Thymus (tissue), 11 donors: ENCODE measurements around the gene ENG. TPM values are rescaled to one million over a fixed set of nuclear protein-coding genes. Genes with fewer than 3 reads are reported as not detected.

Source experiments
- DNase-seq, 9 donors: peaks; one replicate each; pipeline ENCODE4 v3.0.0-alpha.2; 2013; ENCODE audit warnings: low spot score in 9 of 9, low read depth in 6 of 9, missing footprints in 1 of 9
- H3K27ac ChIP-seq, 2 donors: one replicate each; pipeline ENCODE4 v1.5.1; 2013; ENCODE audit warnings: control low read depth in 1 of 2, low read depth in 1 of 2, low read length in 1 of 2, mild to moderate bottlenecking in 1 of 2, moderate library complexity in 1 of 2
- H3K27me3 ChIP-seq, 2 donors: one replicate each; pipeline ENCODE4 v1.5.1; 2013; ENCODE audit warnings: low read length in 1 of 2; ENCODE audit not compliant: control insufficient read depth in 2 of 2, insufficient read depth in 1 of 2
- H3K36me3 ChIP-seq, 2 donors: one replicate each; pipeline ENCODE4 v1.5.1; 2013; ENCODE audit warnings: low read length in 1 of 2, mild to moderate bottlenecking in 1 of 2, moderate library complexity in 1 of 2; ENCODE audit not compliant: control insufficient read depth in 2 of 2, insufficient read depth in 2 of 2
- H3K4me1 ChIP-seq, 2 donors: one replicate each; pipeline ENCODE4 v1.5.1; 2013; ENCODE audit warnings: low read length in 2 of 2; ENCODE audit not compliant: control insufficient read depth in 2 of 2, insufficient read depth in 2 of 2
- H3K4me3 ChIP-seq, 2 donors: one replicate each; pipeline ENCODE4 v1.5.1; 2013; ENCODE audit warnings: low read length in 2 of 2, control low read depth in 1 of 2, mild to moderate bottlenecking in 1 of 2
- H3K9me3 ChIP-seq, 2 donors: one replicate each; pipeline ENCODE4 v1.5.1; 2013; ENCODE audit warnings: low read length in 1 of 2, mild to moderate bottlenecking in 1 of 2; ENCODE audit not compliant: control insufficient read depth in 2 of 2, insufficient read depth in 1 of 2
- WGBS: extraction: QIAGEN DNeasy Blood & Tissue Kit; methylation state at CpG from one replicate; pipeline ENCODE4 v1.1.7; 2013; 5-methylcytosine and 5-hydroxymethylcytosine counted together
- polyA plus RNA-seq: library from polyadenylated mRNA; stranded (reverse); fragments of 200-250 nt; gene quantifications from one replicate; pipeline ENCODE4 v1.2.3, GENCODE V29; 2013
- total RNA-seq: library from RNA; stranded (reverse); fragments of 120-200 nt; gene quantifications from one replicate; pipeline ENCODE4 v1.2.4, GENCODE V29; 2013
- donor health status: healthy.

Gene ENG
- total and polyA plus RNA-seq, 2 donors = 1.7 to 48.2 TPM

DNA sequence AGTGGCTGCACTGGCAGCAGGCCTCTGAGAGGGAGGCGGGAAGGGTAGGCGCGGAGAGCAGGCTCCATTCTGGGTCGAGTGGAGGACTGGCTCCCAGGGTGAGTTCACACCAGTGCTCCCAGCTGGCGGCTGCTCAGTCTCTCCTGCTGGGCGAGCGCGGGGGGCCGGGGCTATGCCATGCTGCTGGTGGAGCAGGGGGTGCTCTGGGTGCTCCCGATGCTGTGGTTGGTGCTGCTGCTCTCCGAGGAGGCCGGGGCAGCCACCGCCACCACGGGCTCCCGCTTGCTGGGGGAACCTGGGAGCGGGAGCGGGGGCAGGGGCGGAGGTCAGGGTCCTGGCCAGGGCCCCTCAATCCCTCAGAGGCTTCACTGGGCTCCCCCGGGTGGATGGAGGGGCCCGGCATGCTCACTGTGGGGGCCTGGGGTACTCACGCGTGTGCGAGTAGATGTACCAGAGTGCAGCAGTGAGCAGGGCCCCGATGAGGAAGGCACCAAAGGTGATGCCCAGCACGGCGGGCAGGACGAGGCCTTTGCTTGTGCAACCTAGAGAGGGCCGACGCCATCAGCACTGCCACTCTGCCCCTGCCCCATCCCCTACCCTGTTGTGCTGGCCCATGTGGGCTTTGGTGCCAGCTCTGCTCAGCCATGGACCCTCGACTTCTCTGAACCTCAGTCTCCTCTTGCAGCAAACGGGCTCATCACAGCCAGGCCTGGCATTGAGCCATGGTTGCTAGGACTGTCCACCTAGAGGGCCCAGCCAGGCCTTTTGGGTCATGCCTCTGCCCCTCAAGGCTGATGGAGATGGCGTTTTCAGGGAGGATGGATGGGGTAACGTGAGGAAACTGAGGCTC is 38.7 kb downstream of the ENG start:
- 96% methylated on average over 33 of the region's 33 CpGs for WGBS
- H3K4me3 ChIP-seq = no peak overlapping the region
- H3K36me3 ChIP-seq = peaks cover 73 to 77% of the 10 kb centered on the region in 2 donors
- no peaks in the 10 kb centered on the region for H3K4me1 ChIP-seq
- H3K9me3 ChIP-seq = peaks cover 0 to 4% of the 10 kb centered on the region in 2 donors
- no peak overlapping the region for H3K27ac ChIP-seq
- no peaks in the 10 kb centered on the region for H3K27me3 ChIP-seq
- no peak for DNase-seq

DNA sequence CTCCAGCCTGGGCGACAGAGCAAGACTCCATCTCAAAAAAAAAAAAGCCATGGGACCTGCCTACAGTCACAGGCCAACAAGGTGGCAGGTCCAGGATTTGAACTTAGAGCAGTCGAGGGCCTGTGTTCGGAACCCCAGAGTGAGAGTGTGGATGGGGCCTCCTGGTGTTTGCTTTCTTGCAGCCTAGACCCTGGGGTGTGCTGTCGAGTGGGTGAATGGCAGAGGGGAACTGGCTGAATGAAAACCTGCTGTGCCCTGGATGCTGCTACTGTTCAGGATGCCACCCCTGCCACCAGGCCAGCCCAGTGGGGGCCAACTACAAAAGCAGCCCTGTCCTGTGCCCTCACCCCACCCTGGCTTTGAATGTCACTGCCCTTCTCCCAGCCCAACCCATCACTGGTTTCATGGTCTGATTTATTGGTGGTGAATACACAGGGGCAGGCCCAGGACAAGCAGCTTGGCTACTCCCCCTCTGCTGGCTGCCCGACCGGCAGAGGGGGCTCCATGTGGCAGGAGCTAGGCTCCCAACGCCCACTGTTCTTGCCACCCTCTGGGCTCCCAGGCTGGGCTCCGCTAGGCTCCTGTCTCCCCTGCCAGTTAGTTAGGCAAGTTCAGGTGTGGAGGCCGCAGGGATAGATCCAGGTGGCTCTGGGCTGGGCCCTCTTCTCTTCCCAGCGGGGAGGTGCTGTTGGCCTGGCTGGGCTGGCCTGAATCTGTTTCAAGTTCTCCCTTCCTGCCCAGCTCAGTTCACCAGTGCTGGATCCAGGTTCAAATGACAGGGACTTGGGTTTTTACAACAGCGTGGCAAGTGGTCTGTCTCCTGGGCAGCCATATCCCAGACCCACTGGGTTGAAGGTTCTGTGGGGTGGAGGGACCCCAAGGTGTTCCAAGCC is 39.6 kb downstream of the ENG start:
- Histone ChIP-seq H3K4me1 (no peaks in the 10 kb centered on the region), H3K27me3 (no peaks in the 10 kb centered on the region), H3K9me3 (peaks cover 0 to 4% of the 10 kb centered on the region in 2 donors), H3K4me3 (no peak overlapping the region), H3K27ac (no peak overlapping the region), H3K36me3 (peaks cover 81 to 85% of the 10 kb centered on the region in 2 donors)
- WGBS = 98% methylated on average over 11 of the region's 11 CpGs
- DNase-seq = no peak

DNA sequence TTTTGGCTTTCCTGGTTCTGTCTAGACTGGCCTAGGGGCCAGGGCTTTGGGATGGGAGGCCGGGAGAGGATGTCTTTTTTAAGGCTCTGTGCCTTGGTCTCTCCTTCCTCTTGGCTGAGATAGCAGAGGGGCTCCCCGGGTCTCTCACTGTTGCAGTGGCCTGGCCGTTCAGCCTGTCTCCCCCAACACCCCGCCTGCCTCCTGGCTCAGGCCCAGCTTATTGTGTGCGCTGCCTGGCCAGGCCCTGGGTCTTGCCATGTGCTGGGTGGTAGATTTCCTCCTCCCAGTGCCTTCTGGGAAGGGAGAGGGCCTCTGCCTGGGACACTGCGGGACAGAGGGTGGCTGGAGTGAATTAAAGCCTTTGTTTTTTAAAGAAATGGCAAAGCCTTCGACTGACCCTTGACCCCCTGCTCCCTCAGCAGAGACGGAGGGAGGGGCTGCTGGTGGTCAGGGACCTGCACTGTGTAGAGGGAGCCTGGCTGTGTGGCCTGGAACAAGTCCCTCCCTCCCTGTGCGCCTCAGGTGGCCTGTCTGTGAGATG is 40.7 kb downstream of the ENG start:
- WGBS = 98% methylated on average over 9 of the region's 9 CpGs
- Histone ChIP-seq H3K27ac (no peak overlapping the region), H3K27me3 (no peaks in the 10 kb centered on the region), H3K36me3 (peaks cover 79 to 85% of the 10 kb centered on the region in 2 donors), H3K9me3 (peaks cover 0 to 4% of the 10 kb centered on the region in 2 donors), H3K4me3 (no peak overlapping the region), H3K4me1 (peaks cover 0 to 4% of the 10 kb centered on the region in 2 donors)
- DNase-seq = no peak

DNA sequence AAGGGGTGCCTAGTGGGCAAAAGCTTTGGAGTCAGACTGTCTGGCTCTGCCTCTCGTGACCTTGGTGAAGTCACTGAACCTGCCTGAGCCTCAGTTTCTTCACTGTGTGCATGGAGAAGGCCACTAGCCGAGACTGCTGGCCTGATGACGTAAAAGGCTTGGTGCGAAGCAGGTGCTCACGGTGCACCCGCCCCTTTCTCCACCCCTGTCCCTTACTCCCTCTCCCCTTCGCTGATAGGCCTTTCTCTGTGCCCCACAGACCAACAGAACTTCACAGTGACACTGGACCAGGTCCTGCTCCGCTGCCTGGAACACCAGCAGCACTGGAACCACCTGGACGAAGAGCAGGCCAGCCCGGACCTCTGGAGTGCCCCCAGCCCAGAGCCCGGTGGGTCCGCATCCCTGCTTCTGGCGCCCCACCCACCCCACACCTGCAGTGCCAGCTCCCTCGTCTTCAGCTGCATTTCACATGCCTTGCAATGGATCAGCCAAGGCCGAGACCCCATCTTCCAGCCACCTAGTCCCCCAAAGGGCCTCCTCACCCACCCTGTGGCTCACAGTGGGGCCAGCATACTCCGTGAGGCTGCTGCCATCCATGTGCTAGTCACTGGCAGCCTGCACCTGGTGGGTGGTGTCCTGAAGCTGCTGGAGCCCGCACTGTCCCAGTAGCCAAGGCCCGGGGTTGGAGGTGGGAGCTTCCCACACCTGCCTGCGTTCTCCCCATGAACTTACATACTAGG is 41.4 kb downstream of the ENG start:
- Histone ChIP-seq H3K27ac (no peak overlapping the region), H3K9me3 (peaks cover 0 to 4% of the 10 kb centered on the region in 2 donors), H3K4me1 (peaks cover 0 to 6% of the 10 kb centered on the region in 2 donors), H3K36me3 (peaks cover 82 to 87% of the 10 kb centered on the region in 2 donors), H3K4me3 (no peak overlapping the region), H3K27me3 (no peaks in the 10 kb centered on the region)
- 97% methylated on average over 19 of the region's 19 CpGs for WGBS
- no peak for DNase-seq

DNA sequence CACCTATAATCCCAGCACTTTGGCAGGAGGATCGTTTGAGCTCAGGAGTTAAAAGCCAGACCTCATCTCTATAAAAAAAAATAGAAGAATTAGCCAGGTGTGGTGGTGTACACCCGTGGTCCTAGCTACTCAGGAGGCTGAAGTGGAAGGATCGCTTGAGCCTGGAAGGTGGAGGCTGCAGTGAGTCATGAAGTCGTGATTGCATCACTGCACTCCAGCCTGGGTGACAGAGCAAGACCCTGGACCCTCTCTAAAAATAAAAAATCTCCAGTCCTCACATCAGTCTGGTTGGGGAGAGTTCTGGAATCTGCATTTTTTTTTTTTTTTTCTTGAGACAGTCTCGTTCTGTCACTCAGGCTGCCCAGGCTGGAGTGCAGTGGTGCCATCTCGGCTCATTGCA is 42.4 kb downstream of the ENG start:
- H3K9me3 ChIP-seq = peaks cover 0 to 4% of the 10 kb centered on the region in 2 donors
- 97% methylated on average over 6 of the region's 6 CpGs for WGBS
- no peak overlapping the region for H3K27ac ChIP-seq
- H3K27me3 ChIP-seq = no peaks in the 10 kb centered on the region
- no peak overlapping the region for H3K4me3 ChIP-seq
- peaks cover 0 to 6% of the 10 kb centered on the region in 2 donors for H3K4me1 ChIP-seq
- DNase-seq = no peak
- peaks cover 80 to 85% of the 10 kb centered on the region in 2 donors for H3K36me3 ChIP-seq

DNA sequence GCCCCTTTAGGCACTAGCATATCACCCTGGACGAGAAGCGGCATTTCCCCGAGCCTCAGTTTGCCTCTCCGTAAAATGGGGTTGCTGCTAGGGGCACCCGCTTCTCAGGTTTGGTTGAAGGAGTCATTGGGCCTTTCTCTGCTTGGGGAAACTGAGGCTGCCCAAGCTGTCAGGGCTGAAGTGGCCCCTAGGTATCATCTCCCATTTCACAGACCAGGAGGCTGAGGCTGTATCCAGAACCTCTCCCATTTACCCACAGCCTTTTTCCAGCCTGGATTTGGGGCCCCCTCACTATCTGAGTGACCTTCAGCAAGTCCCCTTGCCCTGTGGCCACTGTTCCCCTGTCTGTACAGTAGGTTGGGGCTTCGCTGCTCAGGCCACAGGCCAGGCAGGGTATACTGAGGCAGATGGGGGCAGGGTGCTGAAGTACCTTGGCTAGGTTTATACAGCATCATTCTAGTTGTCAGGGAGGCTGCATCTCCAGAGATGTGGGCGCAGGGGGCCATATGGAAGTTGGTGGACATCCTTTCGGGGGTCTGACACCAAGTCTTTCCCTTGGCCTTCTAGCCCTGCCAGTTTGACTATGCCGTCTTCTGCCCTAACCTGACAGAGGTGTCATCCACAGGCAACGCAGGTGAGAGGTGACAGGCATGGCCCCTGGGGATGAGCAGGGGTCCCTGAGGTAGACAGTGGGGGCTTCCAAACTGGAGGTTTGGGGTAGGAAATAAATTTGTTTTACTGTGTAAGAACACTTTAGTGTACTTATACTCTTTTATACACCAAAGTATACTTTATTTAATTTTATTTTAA is 43.9 kb downstream of the ENG start:
- Histone ChIP-seq H3K9me3 (peaks cover 0 to 4% of the 10 kb centered on the region in 2 donors), H3K27me3 (no peaks in the 10 kb centered on the region), H3K27ac (no peak overlapping the region), H3K4me3 (no peak overlapping the region), H3K36me3 (peaks cover 69 to 79% of the 10 kb centered on the region in 2 donors), H3K4me1 (peaks cover 0 to 6% of the 10 kb centered on the region in 2 donors)
- DNase-seq = no peak
- 98% methylated on average over 10 of the region's 10 CpGs for WGBS

DNA sequence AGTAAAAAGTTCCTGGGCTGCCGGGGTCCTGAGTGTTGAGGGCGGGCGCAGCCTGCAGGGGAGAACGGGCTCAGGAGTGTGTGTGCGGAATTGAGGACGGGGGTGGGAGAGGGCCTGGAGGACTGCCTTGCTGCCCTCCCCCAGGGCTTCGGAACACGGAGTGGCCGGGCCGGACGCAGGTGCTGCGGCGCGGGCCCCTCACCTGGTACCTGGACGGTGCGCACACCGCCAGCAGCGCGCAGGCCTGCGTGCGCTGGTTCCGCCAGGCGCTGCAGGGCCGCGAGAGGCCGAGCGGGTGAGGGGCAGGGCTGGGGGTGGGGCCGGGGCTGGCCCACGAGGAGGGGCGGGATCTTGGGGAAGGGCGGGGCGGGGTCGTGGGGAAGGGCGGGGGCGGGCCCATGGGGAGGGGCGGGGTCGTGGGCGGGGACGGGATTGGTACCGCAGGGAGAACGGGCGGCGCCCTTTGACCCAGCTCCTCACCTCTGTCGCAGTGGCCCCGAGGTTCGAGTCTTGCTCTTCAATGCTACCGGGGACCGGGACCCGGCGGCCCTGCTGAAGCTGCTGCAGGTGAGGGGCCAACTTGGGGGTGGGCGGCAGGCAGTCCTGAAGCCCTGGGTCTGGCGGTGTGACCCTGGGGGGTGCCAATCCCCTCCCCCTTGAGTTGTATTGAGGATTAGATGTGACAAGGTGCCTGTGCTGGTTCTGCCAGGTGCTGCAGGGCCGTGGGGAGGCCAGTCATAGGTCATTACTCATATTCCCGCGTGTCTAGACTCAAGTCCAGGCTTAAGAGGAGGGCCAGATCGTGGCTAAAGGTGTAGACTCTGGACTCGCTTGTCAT is 44.7 kb downstream of the ENG start:
- Histone ChIP-seq H3K27me3 (no peaks in the 10 kb centered on the region), H3K27ac (no peak overlapping the region), H3K9me3 (peaks cover 0 to 4% of the 10 kb centered on the region in 2 donors), H3K4me1 (peaks cover 0 to 6% of the 10 kb centered on the region in 2 donors), H3K36me3 (peaks cover 61 to 70% of the 10 kb centered on the region in 2 donors), H3K4me3 (no peak overlapping the region)
- no peak for DNase-seq
- WGBS = 88% methylated on average over 57 of the region's 57 CpGs
